Mucosa of rectum (tissue), 2 donors: Measurements from ENCODE around the gene CEACAM1.
"Not testable (repeated sequence)": the region's sequence is repeated elsewhere in the genome, so short reads cannot be mapped to it uniquely, and the experiment has no call there.

ENCODE experiments used
- H3K27ac ChIP-seq, 2 donors: one replicate each; pipeline ENCODE4 v1.7.0; 2013; ENCODE audit warnings: inconsistent platforms in 2 of 2, low read depth in 2 of 2, low read length in 2 of 2
- H3K27me3 ChIP-seq, 2 donors: one replicate each; pipeline ENCODE4 v1.7.0; 2013; ENCODE audit warnings: low read length in 2 of 2; ENCODE audit not compliant: control insufficient read depth in 2 of 2, insufficient read depth in 2 of 2
- H3K36me3 ChIP-seq, 2 donors: one replicate each; pipeline ENCODE4 v1.7.0; 2013; ENCODE audit warnings: low read length in 2 of 2; ENCODE audit not compliant: control insufficient read depth in 2 of 2, insufficient read depth in 2 of 2
- H3K4me1 ChIP-seq, 2 donors: one replicate each; pipeline ENCODE4 v1.7.0; 2013; ENCODE audit warnings: low read length in 2 of 2, mild to moderate bottlenecking in 1 of 2; ENCODE audit not compliant: control insufficient read depth in 2 of 2, insufficient read depth in 2 of 2
- H3K4me3 ChIP-seq, 2 donors: one replicate each; pipeline ENCODE4 v1.7.0; 2013; ENCODE audit warnings: low read length in 2 of 2
- H3K9ac ChIP-seq, 2 donors: one replicate each; pipeline ENCODE4 v1.7.0; 2013; ENCODE audit warnings: low read length in 2 of 2, low read depth in 1 of 2, mild to moderate bottlenecking in 1 of 2
- H3K9me3 ChIP-seq, 2 donors: one replicate each; pipeline ENCODE4 v1.7.0; 2013; ENCODE audit warnings: low read length in 2 of 2; ENCODE audit not compliant: control insufficient read depth in 2 of 2
- donor health status: healthy.
- donor health status: Normal muscosa, but diverticular disease.

Gene CEACAM1

DNA sequence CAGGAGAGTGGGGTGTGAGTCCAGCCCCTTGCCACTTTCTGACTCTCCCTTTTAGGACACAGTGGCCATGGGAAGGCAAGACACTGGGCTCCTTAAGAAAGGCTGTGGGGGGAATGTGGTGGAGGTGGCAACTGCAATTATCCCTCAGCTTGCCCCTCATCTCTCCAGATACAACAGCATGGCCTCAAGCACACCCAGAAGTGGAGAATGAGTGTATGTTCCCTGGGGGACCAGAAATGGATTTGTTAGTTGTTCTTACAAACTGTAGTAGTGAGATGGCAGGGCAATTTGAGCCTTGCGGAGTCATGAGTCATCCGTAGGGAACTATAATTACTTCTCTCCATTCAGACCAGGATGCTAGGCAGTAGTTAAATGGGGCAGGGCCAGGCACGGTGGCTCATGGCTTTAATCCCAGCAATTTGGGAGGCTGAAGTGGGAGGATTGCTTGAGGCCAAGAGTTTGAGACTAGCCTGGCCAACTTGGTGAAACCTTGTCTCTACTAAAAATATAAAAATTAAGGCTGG is 59.9 kb downstream of the CEACAM1 start:
- Histone ChIP-seq H3K9ac (no peak overlapping the region), H3K27ac (peak overlapping the region; percentile 57 to 76), H3K36me3 (no peaks in the 10 kb centered on the region)

DNA sequence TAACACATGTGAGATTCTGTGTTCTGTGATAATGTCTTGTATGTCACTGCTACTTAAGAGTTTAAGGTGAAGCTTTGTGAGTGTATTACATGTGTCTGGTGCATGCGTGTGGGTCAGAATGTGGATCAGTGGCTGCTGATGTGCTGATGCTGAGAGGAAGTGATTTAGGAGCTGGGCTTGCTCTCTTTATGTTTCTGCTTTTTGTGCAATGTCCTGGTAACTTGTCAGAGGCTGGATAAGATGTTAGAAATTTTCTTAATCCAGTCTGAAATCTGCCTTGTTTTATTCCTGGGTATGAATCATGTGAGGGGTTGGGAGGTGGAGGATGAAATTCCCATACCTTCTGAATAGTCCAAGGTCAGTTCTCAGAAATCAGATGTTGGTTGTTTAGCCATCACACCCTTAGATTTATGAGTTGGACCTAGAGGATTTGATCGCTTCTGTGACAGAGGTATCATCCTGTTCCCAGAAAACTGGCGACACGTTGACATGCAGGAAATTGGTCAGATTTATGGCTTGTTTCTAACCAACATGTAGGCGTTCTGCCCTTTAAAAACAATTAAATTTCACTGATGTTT is 61.0 kb downstream of the CEACAM1 start:
- Histone ChIP-seq H3K27me3 (no peaks in the 10 kb centered on the region), H3K4me1 (peaks cover 26 to 38% of the 10 kb centered on the region in 2 donors), H3K36me3 (no peaks in the 10 kb centered on the region), H3K9me3 (no peaks in the 10 kb centered on the region), H3K27ac (peak overlapping the region; percentile 62 to 86), H3K9ac (no peak overlapping the region), H3K4me3 (no peak overlapping the region)

More for the DNA sequence above, 59.9 kb downstream of the CEACAM1 start:
- no peak overlapping the region for H3K4me3 ChIP-seq
- H3K4me1 ChIP-seq: peaks cover 18 to 33% of the 10 kb centered on the region in 2 donors
- no peaks in the 10 kb centered on the region for H3K27me3 ChIP-seq
- no peaks in the 10 kb centered on the region for H3K9me3 ChIP-seq

DNA sequence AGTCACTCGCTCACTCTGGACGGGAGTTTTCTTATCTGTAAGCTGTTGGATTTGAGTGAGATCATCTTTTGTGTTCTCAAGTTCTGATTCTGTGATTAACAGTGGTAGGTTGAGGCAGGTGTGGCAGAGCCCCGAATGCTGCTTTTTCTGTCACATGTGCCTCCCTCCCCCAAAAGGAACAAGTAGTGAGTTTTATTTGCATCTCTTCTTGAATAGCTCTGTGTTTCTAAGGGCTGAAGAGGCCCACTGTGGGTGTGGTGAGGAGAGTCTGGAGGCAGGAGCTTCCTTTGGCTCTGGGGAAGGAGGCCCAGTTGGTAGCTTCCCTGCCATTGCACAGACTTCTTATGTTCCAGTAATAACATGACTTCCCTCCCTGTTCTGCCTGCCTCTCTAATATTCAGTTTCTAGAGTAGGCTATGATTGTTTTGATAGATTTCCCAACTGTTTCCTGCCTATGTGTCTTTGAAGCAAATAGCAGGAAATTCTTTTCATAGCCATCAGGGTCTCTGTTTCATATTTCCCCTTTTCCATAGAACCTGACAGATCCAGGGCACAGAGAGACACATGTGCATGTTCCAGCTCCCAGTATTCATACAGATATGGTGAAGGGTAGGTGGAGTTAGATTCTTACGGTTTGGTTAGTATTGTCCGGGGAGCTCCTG is 61.6 kb downstream of the CEACAM1 start:
- H3K9ac ChIP-seq: peak overlapping the region in 1 of 2 donors; percentile 31
- no peak overlapping the region for H3K4me3 ChIP-seq
- no peaks in the 10 kb centered on the region for H3K36me3 ChIP-seq
- H3K27ac ChIP-seq: peak overlapping the region; percentile 62 to 86
- peaks cover 20 to 38% of the 10 kb centered on the region in 2 donors for H3K4me1 ChIP-seq
- H3K9me3 ChIP-seq: no peaks in the 10 kb centered on the region
- H3K27me3 ChIP-seq: no peaks in the 10 kb centered on the region

DNA sequence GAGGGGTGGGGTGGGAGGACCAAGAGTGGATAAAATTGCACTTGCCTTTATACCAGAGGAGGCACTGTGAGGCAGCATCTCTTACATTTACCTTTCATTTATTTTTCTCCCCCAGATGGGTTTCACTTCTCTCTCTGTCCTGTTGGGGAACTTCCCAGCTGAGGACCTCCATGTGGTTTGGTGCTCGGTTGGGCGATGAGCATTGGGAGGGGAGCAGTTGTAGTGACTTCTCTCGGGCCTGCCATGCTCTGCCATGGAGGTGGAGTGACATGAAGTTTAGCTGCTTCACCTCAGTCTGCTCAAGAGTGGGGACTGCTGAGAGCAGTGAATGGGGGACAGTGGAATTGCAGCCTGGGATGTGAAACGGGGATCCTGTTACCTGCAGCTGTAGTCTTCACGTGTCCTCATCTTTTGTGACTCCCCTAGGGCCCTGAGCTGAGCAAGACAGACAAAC is 62.4 kb downstream of the CEACAM1 start:
- H3K27me3 ChIP-seq: no peaks in the 10 kb centered on the region
- H3K4me1 ChIP-seq: peaks cover 18 to 31% of the 10 kb centered on the region in 2 donors
- peak overlapping the region; percentile 62 to 86 for H3K27ac ChIP-seq
- no peak overlapping the region for H3K4me3 ChIP-seq
- no peaks in the 10 kb centered on the region for H3K9me3 ChIP-seq
- H3K36me3 ChIP-seq: no peaks in the 10 kb centered on the region
- H3K9ac ChIP-seq: no peak overlapping the region

DNA sequence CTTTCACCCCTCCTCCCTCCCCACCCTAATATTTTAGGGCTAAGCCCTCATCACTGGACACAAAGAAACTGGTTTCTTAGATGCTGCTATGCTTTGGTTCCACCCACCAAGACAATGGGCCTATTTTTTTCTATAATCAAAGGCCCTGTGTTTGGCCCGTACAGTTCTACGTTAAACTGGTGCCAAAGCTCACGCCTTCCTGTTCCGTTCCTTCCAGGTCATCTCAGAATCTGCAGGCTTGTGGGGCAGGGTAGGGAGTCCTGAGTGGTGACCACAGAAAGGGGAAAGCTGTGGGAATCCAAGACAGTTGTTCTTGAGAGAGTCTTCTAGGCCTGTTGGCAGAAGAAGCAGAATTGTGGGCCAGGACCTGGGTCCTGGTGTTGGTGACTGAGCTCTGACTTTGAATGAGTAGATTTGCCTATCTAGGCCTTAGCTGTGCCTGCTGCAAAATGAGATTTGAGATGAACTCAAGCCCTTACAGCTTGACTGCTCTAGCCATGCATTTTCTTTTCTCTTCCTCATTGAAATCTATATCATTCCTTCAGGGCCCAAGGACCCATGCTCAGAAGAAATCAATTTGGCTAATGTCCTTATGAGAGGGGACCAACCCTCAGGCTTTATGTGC is 66.5 kb downstream of the CEACAM1 start:
- no peak overlapping the region for H3K4me3 ChIP-seq
- no peaks in the 10 kb centered on the region for H3K9me3 ChIP-seq
- H3K27me3 ChIP-seq: no peaks in the 10 kb centered on the region
- H3K27ac ChIP-seq: no peak overlapping the region
- H3K36me3 ChIP-seq: no peaks in the 10 kb centered on the region
- peaks cover 15 to 26% of the 10 kb centered on the region in 2 donors for H3K4me1 ChIP-seq
- H3K9ac ChIP-seq: no peak overlapping the region

DNA sequence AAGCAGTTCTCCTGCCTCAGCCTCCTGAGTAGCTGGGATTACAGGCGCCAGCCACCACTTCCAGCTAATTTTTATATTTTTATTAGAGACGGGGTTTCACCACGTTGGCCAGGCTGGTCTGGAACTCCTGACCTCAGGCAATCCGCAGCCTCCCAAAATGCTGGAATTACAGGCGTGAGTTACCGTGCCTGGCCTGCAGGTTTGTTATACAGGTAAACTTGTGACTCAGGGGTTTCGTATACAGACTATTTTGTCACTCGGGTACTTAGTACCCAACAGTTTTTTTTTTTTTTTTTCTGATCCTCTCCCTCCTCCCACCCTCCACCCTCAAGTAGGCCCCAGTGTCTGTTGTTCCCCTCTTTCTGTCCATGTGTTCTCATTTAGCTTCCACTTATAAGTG is 67.0 kb downstream of the CEACAM1 start:
- not testable (repeated sequence) for H3K27me3 ChIP-seq, H3K36me3 ChIP-seq, H3K4me3 ChIP-seq, H3K9ac ChIP-seq, H3K27ac ChIP-seq, H3K9me3 ChIP-seq
- H3K4me1 ChIP-seq: peaks cover 15 to 20% of the 10 kb centered on the region in 2 donors

DNA sequence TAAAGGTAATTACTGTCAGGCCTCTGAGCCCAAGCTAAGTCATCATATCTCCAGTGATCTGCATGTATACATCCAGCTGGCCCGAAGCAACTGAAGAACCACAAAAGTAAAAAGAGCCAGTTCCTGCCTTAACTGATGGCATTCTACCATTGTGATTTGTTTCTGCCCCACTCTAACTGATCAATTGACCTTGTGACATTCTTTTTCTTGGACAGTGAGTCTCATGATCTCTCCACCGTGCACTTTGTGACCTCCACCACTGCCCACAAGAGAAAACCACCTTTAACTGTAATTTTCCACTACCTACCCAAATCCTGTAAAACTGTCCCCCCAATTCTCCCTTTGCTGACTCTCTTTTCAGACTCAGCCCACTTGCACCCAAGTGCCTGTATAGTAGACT is 68.4 kb downstream of the CEACAM1 start:
- Histone ChIP-seq H3K9me3 (no peaks in the 10 kb centered on the region), H3K36me3 (no peaks in the 10 kb centered on the region), H3K4me1 (peaks cover 23 to 29% of the 10 kb centered on the region in 2 donors), H3K27me3 (no peaks in the 10 kb centered on the region), H3K27ac (no peak overlapping the region), H3K9ac (no peak overlapping the region), H3K4me3 (no peak overlapping the region)
